Stimulated activated CD4-positive, alpha-beta T cell treated with anti-CD3 and anti-CD28 coated beads, Interleukin-4, amount 100 ng/mL, for 4 hours (primary cell): ENCODE measurements around the gene KANK3.
"Not testable (repeated sequence)": the region's sequence is repeated elsewhere in the genome, so short reads cannot be mapped to it uniquely, and the experiment has no call there.

Experiments
- DNase-seq, 2 experiments: peaks; one replicate each; pipeline ENCODE4 v3.0.0-alpha.2; 2020

Gene KANK3

DNA sequence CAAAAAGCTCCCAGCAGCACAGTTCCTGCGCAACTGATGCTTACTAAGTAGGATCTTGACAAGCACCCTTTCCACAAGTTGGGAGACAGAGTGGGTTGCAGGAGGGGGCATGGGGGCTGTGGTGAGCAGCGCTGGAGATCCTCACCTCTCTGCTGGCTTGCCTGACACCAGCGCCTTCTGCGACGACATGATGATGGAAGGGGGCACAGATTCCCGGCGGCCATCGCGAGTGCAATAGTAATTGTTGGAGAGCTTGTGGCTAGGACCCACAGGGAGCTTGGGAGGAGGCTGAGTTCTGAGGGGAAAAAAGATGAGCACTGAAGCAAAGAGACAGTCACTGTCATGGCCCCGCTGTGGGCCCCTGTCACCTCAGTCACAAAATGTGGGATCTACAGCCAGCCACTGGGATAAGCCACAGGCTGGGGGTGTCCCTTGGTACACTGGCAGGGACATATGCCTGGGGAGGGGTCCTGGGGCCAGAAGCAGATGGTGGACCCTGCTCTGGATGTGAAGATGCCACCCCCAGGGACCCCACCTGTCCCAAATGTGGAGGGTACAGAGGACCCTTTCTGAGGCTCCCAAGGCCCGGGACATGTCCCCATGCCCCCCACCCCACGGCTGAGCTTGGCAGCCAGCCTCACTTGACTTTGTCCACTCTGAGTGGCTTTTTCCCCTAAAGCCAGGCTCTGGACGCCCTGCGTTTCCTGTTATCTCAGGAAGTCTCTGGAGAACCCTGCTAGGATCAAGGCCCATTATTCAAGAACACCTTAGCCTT lies 26.5 kb downstream of the KANK3 start:
- DNase-seq = no peak

DNA sequence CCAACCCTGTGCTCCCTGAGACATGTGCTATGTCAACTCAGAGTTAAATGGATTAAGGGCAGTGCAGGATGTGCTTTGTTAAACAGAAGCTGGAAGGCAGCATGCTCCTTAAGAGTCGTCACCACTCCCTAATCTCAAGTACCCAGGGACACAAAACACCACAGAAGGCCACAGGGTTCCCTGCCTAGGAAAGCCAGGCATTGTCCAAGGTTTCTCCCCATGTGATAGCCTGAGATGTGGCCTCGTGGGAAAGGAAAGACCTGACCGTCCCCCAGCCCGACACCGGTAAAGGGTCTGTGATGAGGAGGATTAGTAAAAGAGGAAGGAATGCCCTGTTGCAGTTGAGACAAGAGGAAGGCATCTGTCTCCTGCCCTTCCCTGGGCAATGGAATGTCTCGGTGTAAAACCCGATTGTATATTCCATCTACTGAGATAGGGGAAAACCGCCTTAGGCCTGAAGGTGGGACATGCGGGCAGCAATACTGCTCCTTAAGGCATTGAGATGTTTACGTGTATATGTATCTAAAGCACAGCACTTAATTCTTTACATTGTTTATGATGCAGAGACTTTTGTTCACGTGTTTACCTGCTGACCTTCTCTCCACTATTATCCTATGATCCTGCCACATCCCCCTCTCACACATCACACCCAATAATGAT lies 28.0 kb downstream of the KANK3 start:
- not testable (repeated sequence) for DNase-seq

DNA sequence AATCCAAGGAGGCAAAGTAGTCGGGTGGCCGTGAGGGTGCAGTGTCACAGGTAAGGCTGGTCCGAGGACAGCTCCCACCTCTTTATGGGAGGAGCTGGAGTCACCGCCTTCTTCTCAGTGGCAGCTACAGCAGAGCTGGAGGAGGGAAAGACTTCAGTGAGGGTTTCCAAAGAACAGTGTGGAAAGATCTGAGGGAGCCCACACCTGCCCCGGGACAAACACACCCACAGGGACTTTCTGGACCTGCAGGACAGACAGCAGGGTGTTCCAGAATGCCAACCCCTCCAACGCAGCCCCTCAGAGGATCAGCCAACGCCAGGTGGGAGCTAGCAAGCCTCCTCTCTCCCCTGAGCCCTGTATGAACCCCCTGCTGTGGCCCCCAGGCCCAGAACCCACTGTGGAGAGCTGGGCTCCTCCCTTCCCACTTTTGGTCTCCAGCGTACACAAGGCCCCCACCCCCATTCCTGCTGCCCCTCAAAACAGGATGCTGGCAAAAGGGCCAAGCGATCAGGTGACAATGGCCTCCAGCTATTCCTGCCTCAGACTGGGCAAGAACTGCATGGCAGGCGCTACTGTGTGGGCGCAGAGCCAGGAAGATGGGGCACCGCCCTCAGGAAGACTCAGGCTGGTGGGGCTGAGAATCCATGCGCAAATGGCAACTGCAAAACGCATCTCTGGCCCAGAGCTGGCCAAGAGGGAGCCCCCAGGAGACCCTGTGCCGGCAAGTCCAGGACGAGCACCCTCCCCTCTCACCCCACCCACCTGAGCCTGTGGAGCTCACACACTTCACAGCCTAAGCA lies 31.4 kb downstream of the KANK3 start:
- DNase-seq = no peak

DNA sequence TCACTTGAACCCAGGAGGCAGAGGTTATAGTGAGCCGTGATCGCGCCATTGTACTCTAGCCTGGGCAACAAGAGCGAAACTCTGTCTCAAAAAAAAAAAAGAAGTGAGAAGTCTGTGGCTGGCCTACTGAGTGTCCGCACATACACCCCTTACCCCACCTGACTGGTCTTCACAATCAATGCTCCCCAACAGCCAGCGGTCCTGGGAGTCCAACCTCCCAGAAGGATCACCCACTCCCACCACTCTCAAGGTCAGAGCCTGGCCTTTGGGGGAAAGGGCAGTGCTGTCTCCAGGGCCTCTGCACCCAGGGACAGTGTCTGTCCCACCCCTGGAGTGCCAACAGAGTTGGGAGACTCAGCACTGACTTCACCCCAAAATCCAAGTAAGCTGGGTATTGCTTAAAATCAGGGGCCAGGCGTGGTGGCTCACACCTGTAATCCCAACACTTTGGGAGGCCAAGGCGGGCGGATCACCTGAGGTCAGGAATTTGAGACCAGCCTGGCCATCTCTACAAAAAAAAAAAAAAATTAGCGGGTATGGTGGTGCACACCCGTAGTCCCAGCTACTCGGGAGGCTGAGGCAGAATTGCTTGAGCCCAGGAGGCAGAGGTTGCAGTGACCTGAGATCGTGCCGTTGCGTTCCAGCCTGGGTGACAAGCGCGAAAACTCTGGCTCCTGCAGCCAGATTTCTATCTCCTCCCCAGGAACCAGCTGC lies 32.6 kb downstream of the KANK3 start:
- DNase-seq = no peak

DNA sequence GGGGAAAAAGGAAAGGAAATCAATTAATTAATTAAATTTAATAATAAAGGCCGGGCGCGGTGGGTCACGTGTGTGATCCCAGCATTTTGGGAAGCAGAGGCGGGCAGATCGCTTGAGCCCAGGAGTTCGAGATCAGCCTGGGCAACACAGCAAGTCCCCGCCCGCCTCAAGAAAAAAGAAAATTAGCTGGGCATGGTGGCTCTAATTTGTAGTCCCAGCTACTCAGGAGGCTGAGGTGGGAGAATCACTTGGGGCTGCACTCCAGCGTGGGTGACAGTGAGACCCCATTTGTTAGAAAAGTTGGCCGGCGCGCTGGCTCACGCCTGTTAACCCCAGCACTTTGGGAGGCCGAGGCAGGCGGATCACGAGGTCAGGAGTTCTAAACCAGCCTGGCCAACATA lies 34.2 kb downstream of the KANK3 start:
- no peak for DNase-seq

DNA sequence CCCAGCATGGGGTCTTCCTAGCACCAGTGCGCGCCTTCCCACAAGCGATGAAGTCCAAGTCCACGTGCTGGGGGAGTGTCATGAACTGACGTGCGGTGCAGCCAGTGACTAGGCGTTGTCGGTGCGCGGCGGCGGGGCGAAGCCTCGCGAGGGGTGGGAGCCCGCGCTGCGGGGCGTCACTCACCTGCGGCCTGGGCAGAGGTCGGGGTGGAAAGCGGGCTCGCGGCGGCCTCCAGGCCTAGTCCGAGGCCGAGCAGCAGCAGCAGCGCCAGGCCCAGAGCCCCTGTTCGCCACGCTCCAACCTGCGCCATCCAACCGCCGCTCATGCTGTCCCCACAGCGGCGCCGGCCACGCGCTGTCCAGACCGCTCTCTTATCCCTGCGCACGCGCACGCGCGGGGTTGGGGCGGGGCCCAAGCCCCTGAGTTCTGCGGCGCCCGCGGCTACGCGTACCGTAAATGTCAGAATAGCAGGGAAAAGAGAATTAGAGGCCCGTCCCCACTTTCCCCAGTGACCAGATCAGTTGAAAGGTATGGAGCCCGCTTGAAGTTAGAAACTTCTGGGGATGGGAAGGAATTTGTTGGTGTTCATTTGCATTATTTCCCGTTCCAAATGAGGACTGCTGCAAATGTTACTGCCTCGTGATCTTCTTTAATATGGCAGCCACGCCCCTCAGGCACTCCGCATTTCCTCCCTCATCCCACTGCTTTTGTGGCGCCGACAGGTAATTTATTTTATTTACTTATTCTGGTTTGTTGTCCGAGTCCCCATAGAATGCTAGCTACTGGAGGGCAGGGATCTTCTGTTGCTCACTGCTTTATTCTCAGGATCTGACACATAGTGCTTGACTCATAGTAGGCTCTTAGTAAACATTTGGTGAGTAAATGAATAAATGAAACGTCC lies 34.8 kb downstream of the KANK3 start, which contains the start of gene CD320:
CD320 (minus strand) TSS at position 394 of the 902 bp plus-strand sequence; CDS start at position 326, 68 bp downstream.
- DNase-seq = peak; percentile 84 to 87

DNA sequence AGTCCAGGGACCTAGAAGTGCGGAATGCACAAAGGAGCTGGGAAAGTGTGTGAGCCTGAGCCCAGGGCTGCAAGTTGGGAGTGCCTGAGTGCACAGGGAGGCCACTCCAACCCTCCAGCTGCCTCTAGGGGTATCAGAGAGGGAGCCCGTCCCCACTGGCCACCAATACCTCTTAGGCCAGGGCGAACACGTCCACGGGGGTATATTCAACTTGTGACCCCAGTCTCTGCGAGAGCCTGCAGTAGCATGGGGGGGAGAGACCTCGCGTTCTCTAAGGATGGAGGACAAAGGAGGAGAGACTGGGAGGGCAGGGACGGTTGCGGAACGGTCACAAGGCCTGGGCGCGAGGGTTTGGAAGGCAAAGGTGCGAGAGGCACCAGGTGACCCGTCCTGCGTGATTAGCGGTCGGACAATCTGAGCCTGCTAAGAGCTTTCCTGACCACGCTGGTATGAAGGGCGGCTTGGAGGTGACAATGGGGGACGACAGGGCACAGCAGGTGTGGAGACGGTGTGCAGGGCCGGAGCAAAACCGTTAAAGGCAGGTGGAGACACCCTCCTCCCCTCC lies 35.6 kb downstream of the KANK3 start:
- DNase-seq = no peak

DNA sequence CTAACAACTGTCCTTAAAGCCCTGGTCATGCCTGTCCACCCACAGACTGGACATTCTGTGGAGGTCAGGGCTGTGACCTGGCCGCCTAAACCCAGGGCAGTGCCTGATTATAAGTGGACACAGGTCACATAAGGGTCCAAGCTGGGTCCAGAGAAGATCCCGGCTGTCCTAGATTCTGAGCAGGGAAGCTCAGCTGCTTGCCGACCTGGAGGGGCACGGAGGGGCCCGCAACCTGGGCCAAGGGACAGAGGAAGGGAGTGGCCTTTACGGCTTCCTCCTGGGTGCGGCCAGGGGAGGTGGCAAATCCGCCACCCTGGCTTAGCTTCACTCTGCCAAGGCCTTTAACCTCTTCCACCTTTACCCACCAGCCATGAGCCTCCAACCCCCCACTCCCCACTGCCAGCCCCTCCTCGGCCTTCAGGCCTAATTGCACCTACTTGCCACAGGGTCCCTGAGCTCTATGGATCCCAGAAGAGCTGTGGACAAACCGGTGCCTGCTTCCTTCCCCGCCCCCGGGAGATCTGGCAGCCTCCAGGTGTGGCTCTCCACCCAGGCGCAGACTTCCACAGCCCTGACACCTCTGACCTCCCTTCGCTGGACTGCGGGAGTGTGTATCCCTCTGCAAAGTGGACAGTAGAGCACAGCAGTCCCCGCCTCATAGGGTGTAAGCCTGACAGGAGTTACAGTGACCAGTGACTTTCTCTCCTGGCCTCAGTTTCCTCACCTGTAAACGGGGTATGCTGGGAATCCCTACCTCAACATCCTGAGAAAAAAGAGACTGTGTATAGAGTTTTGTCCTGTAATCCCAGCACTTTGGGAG lies 36.6 kb downstream of the KANK3 start:
- DNase-seq = no peak

DNA sequence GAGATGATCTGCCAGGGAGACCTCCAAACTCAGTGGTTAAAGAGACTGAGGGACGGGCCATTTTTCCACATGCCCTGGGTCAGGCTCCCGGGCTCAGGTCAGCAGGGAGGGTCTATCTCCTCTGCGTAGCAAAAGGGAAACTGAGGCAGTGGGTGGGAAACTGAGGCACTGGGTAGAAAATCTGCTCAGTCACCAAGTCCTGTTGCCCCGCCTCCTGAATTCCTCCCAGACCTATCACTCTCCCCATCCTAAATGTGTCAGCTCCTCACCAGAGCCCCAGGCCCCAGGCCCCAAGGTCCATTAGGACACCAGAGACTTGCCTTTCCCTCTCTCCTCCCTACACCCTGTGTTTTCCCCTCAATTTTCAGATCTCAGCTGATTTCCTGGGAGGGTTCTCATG lies 37.3 kb downstream of the KANK3 start:
- DNase-seq = no peak

DNA sequence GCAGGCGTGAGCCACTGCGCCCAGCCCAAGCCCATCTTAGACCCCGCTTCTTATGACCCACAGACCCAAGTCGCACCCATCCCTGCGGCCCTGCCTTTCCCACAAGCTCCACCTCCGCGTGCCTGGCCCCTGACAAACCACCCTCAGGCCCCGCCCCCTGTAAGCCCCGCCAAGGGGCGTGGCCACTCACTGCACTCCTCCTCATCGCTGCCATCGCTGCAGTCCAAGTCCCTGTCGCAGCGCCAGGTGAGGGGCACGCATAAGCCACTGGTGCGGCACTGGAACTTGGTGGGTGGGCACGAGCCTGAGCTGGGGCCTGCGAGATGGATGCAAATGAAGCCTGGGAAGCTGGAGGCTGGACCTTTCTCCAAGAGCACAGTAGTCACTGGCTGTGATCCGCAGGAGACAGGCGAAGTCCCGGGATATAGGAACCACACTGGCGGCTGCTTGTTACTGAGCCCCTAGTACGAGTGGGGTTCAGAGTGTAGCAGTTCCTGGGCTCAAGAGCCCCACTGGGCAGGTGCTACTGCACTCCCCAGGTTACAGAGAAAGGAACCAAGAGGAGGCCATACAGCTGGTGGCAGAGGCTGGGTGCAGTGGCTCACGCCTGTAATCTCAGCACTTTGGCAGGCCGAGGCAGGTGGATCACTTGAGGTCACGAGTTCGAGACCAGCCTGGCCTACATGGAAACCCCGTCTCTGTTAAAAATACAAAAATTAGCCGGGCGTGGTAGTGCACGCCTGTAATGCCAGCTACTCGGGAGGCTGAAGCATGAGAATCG lies 38.0 kb downstream of the KANK3 start:
- no peak for DNase-seq

DNA sequence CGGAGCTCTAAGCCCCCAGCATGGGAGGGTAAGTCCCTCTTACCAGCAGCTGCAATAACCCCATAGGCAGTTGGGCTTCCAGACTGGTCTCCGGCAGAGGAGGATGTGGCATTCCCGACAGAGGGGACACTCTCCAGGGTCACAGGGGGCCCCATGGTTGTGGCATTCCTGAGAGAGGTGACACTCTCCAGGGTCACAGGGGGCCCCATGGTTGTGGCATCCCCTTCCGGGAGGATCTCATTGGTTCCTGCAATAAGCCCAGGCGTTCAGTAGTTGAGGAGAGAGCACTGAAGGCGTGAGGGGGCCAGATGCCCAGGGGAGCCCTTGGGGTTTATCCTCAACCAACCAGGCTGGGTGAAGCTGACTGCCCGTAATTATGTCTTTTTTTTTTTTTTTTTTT lies 40.3 kb downstream of the KANK3 start:
- no peak for DNase-seq

DNA sequence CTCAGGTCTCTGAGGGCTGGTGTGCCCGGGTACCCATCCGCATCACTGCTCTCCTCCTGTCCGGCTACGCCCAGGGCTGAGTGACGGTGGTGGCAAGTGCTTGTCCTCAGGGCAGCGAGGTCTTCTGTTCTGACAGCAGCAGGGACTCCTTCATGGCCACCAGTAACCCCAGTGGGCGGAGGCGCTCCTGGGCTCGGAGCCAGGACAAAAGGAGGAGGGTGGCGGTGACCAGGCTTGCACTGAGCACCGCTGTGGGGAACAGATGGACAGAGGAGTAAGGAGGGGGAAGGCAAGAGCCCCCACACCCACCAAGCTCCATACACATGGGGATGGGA lies 40.7 kb downstream of the KANK3 start:
- DNase-seq = no peak

DNA sequence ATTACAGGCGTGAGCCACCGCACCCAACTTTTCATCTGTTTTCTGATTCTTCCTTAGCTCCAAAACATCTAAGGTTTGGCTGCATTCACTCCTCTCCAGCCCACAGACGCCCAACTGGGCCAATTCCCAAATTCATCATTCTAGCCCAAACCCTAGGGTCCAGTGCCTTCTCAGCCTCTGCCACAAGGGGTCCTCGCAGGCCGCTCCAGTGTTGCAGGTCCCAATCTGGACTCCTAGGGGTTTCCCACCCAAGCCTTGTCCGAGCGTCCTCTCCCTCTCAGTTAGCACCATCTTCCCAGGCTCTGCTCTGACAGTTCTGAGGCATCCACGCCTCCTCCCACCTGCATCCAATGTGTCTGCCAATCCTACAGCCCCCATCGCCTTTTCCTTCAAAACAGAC lies 51.7 kb downstream of the KANK3 start:
- not testable (repeated sequence) for DNase-seq

DNA sequence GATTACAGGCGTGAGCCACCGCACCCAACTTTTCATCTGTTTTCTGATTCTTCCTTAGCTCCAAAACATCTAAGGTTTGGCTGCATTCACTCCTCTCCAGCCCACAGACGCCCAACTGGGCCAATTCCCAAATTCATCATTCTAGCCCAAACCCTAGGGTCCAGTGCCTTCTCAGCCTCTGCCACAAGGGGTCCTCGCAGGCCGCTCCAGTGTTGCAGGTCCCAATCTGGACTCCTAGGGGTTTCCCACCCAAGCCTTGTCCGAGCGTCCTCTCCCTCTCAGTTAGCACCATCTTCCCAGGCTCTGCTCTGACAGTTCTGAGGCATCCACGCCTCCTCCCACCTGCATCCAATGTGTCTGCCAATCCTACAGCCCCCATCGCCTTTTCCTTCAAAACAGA lies 66.6 kb downstream of the KANK3 start:
- not testable (repeated sequence) for DNase-seq
